ENCODE results near the gene NELL1.

GRCh38 chr11:21109341-21109740, 440.0 kb downstream of the NELL1 start:
- no peak for TF ChIP-seq CTCF (IDR thresholded peaks at IDR 0.05)
- no peak for TF ChIP-seq POLR2A (IDR thresholded peaks at IDR 0.05)

Measured in body of pancreas (tissue), 4 donors.